ENCODE results near the gene SLC17A8.

GRCh38 chr12:100447381-100447780 lies 90.5 kb downstream of the SLC17A8 start:
- TF ChIP-seq CTCF (IDR thresholded peaks at IDR 0.05) (no peak), ZFX (IDR thresholded peaks at IDR 0.05; ENCODE audit: borderline replicate concordance) (no peak)
